NCI-H345 treated with DMSO at 0.1 percent for 48 hours (cell line): ENCODE data around the gene TCOF1.

Experiments used
- DNase-seq: peaks from one replicate; lab custom pipeline; 2025; ENCODE audit not compliant: unreplicated experiment; lab: John Stamatoyannopoulos, UW

The TCOF1 gene

GRCh38 chr5:150347451-150347850 is 10.0 kb upstream of the TCOF1 start:
- no peak for DNase-seq

GRCh38 chr5:150349681-150350275 is 7.7 kb upstream of the TCOF1 start:
- no peak for DNase-seq

GRCh38 chr5:150350524-150351344 is 6.8 kb upstream of the TCOF1 start:
- no peak for DNase-seq

GRCh38 chr5:150352244-150353031 is 5.1 kb upstream of the TCOF1 start:
- DNase-seq: no peak

DNA sequence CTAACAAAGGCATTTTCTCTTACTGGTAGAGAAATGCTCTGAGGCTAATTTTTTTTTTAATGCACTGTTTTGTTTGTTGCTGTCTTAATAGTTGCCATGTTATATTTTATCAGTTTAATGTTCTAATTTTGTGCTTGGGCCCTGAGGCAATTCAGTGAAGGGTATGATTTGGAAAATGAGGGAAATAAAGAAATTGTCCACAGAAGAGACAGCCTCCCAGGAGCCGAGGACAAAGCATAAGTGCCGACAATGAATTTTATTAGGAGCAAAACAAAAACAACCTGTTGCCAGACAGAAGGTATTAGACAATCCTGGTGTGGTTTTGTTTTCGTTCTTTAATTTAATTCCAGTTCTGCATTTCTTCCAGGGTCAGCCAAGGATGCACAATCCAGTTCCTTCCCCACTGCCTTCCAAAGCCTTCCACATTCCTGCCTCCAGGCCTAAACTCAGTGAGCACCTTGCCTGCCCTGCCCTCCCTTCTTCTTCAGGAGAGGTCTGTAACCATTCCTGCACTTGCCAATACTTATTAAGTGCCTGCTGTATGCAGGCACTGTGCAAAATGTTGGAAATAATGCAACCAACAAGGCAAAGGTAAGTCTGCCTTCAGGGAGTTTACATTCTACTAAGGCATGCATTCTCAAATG is 4.3 kb upstream of the TCOF1 start:
- no peak for DNase-seq

- DNase-seq: no peak
Measured at GRCh38 chr5:150355791-150356190, 1.7 kb upstream of the TCOF1 start.

DNA sequence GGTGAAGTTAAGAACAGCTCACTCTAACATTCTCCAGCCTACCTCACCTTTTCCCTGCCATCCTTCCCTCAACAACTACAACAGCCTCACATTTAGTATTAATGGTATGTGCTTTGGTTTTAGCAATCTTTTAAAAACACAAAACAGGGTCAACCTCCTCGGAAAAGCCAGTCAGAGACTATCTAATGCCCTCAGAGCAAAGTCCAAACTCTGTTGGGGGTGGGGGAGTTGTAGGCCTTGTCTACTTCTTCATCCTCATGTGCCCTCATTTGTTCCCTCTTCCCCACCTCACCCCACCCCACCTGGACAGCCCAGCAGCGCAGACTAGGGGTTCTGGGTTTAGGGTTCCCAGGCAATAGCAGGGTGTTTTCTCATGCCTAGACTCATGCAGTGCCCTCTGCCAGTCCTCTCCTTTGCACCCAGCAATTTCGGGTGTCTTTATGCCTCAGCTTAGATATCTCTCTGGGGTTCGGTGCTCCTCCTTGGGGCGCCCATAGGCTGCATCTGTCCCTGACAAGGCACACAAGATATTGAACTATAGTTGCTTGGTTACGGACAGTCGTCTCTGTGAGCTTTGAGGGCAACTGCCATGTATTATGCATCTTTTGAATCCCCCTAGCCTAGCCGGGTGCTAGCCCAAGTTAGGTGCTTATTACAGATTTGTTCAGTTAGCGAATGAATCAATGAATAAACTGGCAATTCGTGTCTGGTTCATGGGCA is 762 bp upstream of the TCOF1 start:
- DNase-seq: no peak

DNA sequence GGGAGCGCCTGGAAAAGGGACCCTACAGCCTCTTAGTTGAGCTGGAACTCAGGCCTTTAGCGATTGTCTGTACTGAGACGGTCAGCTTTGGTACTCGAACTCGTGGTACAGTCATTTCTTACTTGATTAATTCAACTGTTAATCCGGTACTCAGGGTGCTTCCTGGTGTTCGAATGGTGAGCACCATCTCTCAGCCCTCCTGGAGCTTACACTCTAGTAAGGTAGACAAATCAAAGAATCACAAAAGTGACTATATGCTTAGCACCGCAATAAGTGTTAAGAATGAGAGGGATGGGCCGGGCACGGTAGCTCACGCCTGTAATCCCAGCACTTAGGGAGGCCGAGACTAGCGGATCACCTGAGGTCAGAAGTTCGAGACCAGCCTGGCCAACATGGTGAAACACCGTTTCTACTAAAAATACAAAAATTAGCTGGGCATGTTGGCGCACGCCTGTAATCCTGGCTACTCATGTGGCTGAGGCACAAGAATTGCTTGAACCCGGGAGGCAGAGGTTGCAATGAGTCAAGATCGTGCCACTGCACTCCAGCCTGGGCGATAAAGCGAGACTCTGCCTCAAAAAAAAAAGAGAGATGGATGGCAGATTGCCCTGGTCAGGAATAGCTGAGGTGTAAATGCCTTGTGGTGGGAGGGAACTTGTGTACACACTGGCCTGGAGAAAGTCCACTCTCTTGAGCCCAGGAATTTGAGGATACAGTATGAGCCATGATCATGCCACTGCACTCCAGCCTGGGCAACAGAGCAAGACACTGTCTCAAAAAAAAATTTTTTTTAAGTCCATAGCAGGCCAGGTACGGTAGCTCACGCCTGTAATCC is 981 bp downstream of the TCOF1 start:
- DNase-seq: no peak

GRCh38 chr5:150361301-150361700 is 3.8 kb downstream of the TCOF1 start:
- DNase-seq: no peak

- no peak for DNase-seq
Measured at GRCh38 chr5:150363185-150363584, 5.7 kb downstream of the TCOF1 start.

DNA sequence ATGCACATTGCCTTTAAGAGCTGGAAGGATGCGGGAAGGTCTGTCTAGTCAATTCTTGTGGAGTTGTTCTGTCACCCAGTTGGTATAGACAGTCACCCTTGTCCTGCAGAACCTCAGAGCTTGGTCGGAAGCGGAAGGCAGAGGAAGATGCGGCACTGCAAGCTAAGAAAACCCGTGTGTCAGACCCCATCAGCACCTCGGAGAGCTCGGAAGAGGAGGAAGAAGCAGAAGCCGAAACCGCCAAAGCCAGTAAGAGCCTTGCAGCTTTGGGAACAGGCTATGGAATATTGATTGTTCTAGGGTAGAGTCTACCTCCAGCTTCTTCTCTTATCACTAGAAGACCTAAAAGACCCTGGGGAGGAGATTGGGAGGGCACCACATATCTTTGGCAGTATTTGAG is 6.5 kb downstream of the TCOF1 start:
- DNase-seq: no peak

DNA sequence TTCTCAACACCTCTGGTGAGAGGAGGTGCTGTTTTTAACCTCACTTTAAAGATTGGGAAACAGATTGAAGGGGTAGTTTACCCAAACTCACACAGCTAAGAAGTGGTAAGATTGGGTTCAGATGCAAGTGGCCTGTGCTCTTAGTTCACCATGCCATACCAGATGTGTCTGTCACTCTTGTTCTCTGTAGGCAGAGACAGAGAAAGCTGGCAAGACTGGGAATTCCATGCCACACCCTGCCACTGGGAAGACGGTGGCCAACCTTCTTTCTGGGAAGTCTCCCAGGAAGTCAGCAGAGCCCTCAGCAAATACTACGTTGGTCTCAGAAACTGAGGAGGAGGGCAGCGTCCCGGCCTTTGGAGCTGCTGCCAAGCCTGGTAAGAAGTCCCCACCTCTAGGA is 11.0 kb downstream of the TCOF1 start:
- no peak for DNase-seq

DNA sequence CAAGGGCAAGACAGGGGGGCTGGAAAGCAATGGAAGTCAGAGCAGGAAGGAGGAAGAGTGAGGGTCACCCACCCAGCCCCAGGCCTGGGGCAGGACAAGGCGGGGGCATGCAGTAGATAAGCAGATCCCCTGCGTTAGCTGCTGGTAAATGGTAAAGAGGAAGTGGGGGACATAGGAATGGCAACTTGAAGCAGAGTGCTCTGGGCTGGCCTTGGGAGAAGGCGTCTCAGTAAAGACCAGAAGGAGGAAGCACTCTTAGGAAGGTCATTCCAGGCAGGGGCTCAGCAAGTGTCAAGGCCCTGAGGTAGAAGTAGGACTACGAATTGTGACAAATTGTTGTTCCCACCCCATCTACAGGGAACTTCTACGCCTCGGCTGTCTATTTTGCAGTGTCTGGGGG is 15.1 kb downstream of the TCOF1 start:
- DNase-seq: no peak

- DNase-seq: no peak
Measured at GRCh38 chr5:150374651-150375050, 17.2 kb downstream of the TCOF1 start.

DNA sequence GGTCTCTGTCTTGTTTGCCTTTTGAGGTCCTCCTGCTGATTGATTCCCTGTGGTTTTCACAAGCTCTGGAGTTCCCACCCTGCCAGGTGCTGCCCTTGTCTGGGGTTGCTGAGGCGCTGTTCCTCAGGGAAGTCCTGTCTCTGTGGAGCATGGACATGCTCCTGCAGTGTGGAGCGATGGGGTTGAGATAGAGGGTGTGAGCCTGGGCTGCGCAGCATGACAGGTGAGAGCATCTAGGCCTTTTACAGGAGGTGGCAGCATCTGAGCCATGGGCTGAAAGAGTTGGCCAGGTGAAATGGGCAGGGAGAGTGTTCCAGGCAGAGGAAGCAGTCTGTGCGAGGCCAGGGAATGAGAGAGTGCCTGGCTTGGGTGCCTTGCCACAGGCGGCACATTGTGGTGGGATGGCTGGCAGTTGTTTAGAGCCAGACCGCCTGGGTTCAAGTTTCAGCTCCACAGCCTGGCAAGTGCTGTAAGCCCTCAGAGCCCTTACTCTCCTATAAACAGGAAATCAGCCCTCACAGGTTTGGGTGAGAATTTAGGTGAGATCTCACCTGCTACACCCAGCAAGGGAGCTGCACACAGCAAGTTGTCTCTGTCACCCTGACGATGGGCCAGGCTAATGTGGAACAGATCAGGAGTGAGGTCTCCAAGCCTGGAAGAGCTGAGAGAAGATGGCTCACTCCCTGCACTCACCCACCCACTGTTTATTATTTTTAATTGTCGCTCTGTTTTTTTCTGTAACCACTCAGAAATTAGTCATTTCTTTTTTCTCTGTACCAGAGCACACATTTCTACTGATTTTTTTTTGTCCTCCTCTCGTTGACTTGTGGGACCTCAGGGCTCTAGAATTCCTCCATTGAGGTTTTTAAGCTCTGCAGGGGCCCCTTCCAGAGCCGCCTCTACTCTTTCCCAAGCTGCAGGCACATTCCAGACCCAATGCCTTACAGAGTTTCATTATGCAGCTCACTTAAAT is 19.6 kb downstream of the TCOF1 start:
- no peak for DNase-seq

DNA sequence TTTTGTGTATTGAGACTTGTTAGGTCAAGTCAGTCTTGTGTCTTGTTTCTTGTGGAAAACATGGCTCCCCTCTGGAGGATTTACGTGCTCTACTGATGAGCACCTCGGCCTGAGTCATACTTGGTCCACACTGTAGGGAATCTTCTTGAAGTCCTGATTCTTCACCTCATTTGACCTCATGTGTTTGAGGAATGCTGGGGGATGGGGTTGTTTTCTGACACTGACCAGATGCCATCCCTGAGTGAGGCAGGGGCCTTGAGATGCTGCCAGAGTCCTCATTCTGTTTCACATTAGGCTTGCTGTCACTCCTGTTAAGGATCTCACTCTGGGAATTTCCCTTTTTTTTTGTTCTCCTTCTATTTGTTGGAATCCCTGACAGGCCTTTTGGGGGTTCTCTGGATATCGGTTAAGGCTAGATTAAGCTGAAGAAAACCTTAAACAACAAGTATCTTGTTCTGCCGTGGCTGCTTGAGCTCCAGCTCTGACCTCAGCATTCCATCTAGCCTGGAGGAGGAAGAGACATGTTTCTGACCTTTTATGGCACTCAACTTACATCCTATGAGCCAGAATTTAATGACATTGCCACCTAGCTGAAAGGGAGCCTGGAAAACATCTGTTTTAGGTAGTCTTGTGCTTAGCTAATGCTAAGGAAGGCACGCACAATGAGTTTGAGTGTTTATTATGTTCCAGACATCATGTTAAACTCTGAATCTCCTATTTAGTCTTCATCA is 20.6 kb downstream of the TCOF1 start:
- DNase-seq: no peak

GRCh38 chr5:150384701-150385100 is 27.2 kb downstream of the TCOF1 start:
- no peak for DNase-seq
